GM23248 (cell line): ENCODE results near the gene SLC2A1. TPM values are rescaled to one million over a fixed set of nuclear protein-coding genes. Genes with fewer than 3 reads are reported as not detected.

Experiments used
- DNase-seq: peaks from one replicate; pipeline ENCODE4 v3.0.0-alpha.2; 2015
- H2AFZ ChIP-seq: fragments of 200-600 bp; sonication (generic); 2 replicates; pipeline ENCODE4 v1.6.1; 2016; ENCODE audit warnings: antibody characterized with exemption
- H3F3A ChIP-seq: fragments of 200-600 bp; sonication (generic); 2 replicates; pipeline ENCODE4 v1.6.1; 2016; ENCODE audit warnings: mild to moderate bottlenecking, antibody characterized with exemption, mixed run types; ENCODE audit not compliant: insufficient read depth
- H3K27ac ChIP-seq: fragments of 200-600 bp; sonication (generic); 2 replicates; pipeline ENCODE4 v1.5.1; 2016; ENCODE audit warnings: mild to moderate bottlenecking
- H3K27me3 ChIP-seq: fragments of 200-600 bp; sonication (generic); replicated peaks from 2 replicates; pipeline ENCODE4 v1.6.1; 2016; ENCODE audit warnings: mild to moderate bottlenecking; ENCODE audit not compliant: insufficient read depth
- H3K36me3 ChIP-seq: fragments of 200-600 bp; sonication (generic); 2 replicates; pipeline ENCODE4 v1.6.1; 2016; ENCODE audit warnings: low read depth, mild to moderate bottlenecking
- H3K4me1 ChIP-seq: fragments of 200-600 bp; sonication (generic); 2 replicates; pipeline ENCODE4 v1.6.1; 2016; ENCODE audit warnings: mild to moderate bottlenecking; ENCODE audit not compliant: insufficient read depth
- H3K4me2 ChIP-seq: fragments of 200-600 bp; sonication (generic); one replicate; pipeline ENCODE4 v1.6.1; 2016; ENCODE audit warnings: mild to moderate bottlenecking; ENCODE audit not compliant: unreplicated experiment
- H3K4me3 ChIP-seq: fragments of 200-600 bp; sonication (generic); 2 replicates; pipeline ENCODE4 v1.5.1; 2016; ENCODE audit warnings: mild to moderate bottlenecking
- H3K79me2 ChIP-seq: fragments of 200-600 bp; sonication (generic); 2 replicates; pipeline ENCODE4 v1.6.1; 2016; ENCODE audit warnings: mild to moderate bottlenecking; ENCODE audit not compliant: insufficient read depth
- H3K9ac ChIP-seq: fragments of 200-600 bp; sonication (generic); 2 replicates; pipeline ENCODE4 v1.6.1; 2016; ENCODE audit warnings: mild to moderate bottlenecking
- H3K9me2 ChIP-seq: fragments of 200-600 bp; sonication (generic); 2 replicates; pipeline ENCODE4 v1.6.1; 2016; ENCODE audit warnings: mixed run types, mild to moderate bottlenecking, moderate library complexity; ENCODE audit not compliant: insufficient read depth
- H3K9me3 ChIP-seq: fragments of 200-600 bp; sonication (generic); one replicate; pipeline ENCODE4 v1.6.1; 2017; ENCODE audit warnings: low read depth
- H4K20me1 ChIP-seq: fragments of 200-600 bp; sonication (generic); 2 replicates; pipeline ENCODE4 v1.6.0; 2016; ENCODE audit not compliant: insufficient read depth
- EZH2 ChIP-seq: fragments of 200-600 bp; sonication (generic); IDR thresholded peaks from 2 replicates; pipeline ENCODE4 v1.6.1; 2018; ENCODE audit warnings: antibody characterized with exemption, mild to moderate bottlenecking; ENCODE audit not compliant: insufficient read depth, poor library complexity, severe bottlenecking
- EZH2phosphoT487 ChIP-seq: fragments of 200-600 bp; sonication (generic); IDR thresholded peaks from 2 replicates; pipeline ENCODE4 v1.6.1; 2018; ENCODE audit warnings: antibody characterized with exemption, moderate library complexity, mild to moderate bottlenecking, low read depth; ENCODE audit not compliant: insufficient read depth
- WGBS, 2 experiments: methylation state at CpG; one replicate each; pipeline ENCODE4 v1.1.6; 2015 to 2017; ENCODE audit warnings: low lambda C conversion rate in 2 of 2, low coverage in 1 of 2; ENCODE audit errors: missing lambda C conversion rate in 2 of 2; 5-methylcytosine and 5-hydroxymethylcytosine counted together
- in situ Hi-C: fragments of 300-500 bp; cut with MboI; formaldehyde crosslinking; loops from 2 replicates; pipeline ENCODE4 v1.15.0; 2020
- polyA plus RNA-seq: library from polyadenylated mRNA; unstranded; fragments of >200 nt; fragmentation: Nextera tagmentation; extraction: Ambion mirVana; gene quantifications from 2 replicates; pipeline ENCODE4 v1.2.1, GENCODE V29; 2016
- total RNA-seq: library from RNA; depleted of rRNA; stranded (reverse); fragments of >200 nt; shearing (Covaris generic); gene quantifications from 2 replicates; pipeline ENCODE4 v1.2.3, GENCODE V29; 2014

Gene SLC2A1
- total and polyA plus RNA-seq, 2 experiments from 2014 or later: 142 to 315 TPM

DNA sequence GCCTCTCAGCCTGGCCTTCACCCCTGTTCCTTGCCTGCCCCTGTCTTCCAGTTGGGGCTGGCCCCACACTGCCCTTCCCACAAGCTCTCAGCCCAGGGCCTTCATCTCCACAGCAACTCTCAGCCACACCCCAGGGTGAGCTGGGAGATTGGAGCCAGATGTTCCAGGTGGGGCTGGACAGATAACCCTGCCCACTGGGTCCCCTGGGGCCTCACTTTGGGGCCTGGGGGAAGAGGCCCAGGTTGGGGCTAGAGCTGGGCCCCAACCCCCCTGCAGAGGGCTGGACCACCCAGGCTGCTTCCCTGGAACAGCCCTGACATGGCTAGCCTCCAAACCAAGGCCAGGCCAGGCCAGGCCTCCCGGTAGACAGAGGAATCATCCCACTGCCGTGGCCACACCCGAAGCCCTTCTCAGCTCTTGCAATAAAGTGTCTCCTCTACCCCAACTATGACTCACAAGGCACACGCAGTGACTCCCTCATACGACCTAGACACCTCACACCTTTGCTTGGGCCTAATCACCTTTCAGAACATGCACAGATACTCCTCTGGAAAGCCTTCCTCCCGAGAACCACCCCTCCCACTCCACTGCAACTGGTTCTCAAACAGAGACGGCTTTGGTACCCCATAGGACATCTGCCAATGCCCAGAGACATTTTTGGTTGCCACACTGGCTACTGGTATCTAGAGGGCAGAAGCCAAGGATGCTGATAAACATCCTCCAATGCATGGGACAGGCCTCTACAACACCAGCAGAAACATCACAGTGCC lies 22.2 kb downstream of the SLC2A1 start:
- no peaks in the 10 kb centered on the region for H3K9me3 ChIP-seq
- no peak overlapping the region for H2AFZ ChIP-seq
- H3K4me2 ChIP-seq: peak overlapping the region; percentile 45
- DNase-seq: peak; percentile 92
- in situ Hi-C loops: no loop called here
- WGBS, 2 experiments: 19 to 26% methylated on average over 7 of the region's 7 CpGs
- no peaks in the 10 kb centered on the region for H3K27me3 ChIP-seq
- peaks cover 48% of the 10 kb centered on the region for H3F3A ChIP-seq
- TF ChIP-seq EZH2phosphoT487: no peak
- no peak for TF ChIP-seq EZH2
- peak overlapping the region; percentile 58 for H3K9ac ChIP-seq
- H3K36me3 ChIP-seq: peaks cover 9% of the 10 kb centered on the region; the same call in 1 of the 2 replicates
- no peak overlapping the region for H3K4me3 ChIP-seq
- H3K9me2 ChIP-seq: no peaks in the 10 kb centered on the region
- H4K20me1 ChIP-seq: no peaks in the 10 kb centered on the region
- H3K79me2 ChIP-seq: peaks cover 78% of the 10 kb centered on the region
- H3K4me1 ChIP-seq: peaks cover 57% of the 10 kb centered on the region
- H3K27ac ChIP-seq: peak overlapping the region; percentile 88

DNA sequence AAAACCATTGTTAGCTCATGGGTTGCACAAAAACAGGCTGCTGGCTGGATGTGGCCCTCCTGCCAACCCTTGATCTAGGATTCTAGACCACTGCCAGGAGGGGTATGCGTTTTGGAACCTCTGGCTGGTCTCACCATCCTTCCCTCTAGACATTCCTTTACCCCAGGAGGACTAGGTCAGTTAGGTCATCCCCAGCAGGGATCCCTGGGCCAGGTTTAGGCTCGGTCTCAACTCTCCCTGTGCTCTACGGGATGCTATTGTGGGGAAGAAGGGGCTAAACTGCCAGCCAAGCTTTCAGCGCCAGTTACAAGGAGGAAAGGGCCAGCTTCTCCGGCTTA lies 22.7 kb downstream of the SLC2A1 start:
- peak overlapping the region; percentile 36 for H3K9ac ChIP-seq
- in situ Hi-C loops: no loop called here
- H3K27ac ChIP-seq: peak overlapping the region; percentile 88
- no peaks in the 10 kb centered on the region for H3K27me3 ChIP-seq
- no peak for TF ChIP-seq EZH2phosphoT487
- no peak for TF ChIP-seq EZH2
- 78 to 79% methylated on average over 4 to 5 of the region's 5 CpGs for WGBS, 2 experiments
- no peak overlapping the region for H3K4me3 ChIP-seq
- no peaks in the 10 kb centered on the region for H3K9me3 ChIP-seq
- no peaks in the 10 kb centered on the region for H4K20me1 ChIP-seq
- H2AFZ ChIP-seq: no peak overlapping the region
- H3F3A ChIP-seq: peaks cover 43% of the 10 kb centered on the region
- H3K9me2 ChIP-seq: no peaks in the 10 kb centered on the region
- peaks cover 9% of the 10 kb centered on the region; the same call in 1 of the 2 replicates for H3K36me3 ChIP-seq
- peaks cover 51% of the 10 kb centered on the region for H3K4me1 ChIP-seq
- H3K4me2 ChIP-seq: no peak overlapping the region
- peaks cover 84% of the 10 kb centered on the region for H3K79me2 ChIP-seq
- DNase-seq: no peak

DNA sequence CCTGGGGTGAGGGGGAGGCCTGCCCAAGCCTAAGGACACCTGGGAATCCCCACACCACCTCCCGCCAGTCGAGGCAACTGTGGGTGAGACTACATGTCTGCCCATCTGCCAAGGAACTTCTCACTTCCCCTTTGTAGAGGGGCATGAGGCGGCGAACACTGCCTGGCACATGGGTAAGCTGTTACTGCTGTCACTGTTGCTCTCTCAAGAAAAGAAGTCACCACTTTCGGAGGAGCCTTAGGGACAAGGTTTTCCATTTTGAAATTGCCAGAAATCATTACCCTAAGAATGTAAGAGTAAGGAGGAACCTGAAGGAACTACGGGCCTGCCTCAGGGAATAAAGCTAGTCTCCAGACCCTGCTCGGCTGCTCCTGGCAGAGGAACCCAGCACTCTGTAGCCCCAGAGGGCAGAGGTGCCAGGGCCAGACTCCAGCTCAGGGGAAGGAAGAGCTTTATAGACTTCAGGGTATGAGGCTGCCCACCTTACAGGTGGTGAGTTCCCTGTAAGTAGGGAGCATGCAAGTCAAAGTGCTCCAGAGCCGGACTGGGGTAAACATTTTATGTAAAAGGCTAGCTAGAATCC lies 23.3 kb downstream of the SLC2A1 start:
- Histone ChIP-seq H3K9me2 (no peaks in the 10 kb centered on the region), H3K79me2 (peaks cover 89% of the 10 kb centered on the region), H3K4me2 (no peak overlapping the region), H4K20me1 (no peaks in the 10 kb centered on the region), H3K27ac (peak overlapping the region; percentile 88; the same call in 1 of the 2 replicates), H3F3A (peaks cover 38% of the 10 kb centered on the region), H3K4me3 (no peak overlapping the region), H3K9me3 (no peaks in the 10 kb centered on the region), H3K36me3 (peaks cover 9% of the 10 kb centered on the region; the same call in 1 of the 2 replicates), H3K4me1 (peaks cover 46% of the 10 kb centered on the region), H3K9ac (no peak overlapping the region), H2AFZ (no peak overlapping the region), H3K27me3 (no peaks in the 10 kb centered on the region)
- in situ Hi-C loops: no loop called here
- TF ChIP-seq EZH2phosphoT487 (no peak), EZH2 (no peak)
- DNase-seq: no peak
- 99 to 100% methylated on average over 7 to 8 of the region's 8 CpGs for WGBS, 2 experiments

DNA sequence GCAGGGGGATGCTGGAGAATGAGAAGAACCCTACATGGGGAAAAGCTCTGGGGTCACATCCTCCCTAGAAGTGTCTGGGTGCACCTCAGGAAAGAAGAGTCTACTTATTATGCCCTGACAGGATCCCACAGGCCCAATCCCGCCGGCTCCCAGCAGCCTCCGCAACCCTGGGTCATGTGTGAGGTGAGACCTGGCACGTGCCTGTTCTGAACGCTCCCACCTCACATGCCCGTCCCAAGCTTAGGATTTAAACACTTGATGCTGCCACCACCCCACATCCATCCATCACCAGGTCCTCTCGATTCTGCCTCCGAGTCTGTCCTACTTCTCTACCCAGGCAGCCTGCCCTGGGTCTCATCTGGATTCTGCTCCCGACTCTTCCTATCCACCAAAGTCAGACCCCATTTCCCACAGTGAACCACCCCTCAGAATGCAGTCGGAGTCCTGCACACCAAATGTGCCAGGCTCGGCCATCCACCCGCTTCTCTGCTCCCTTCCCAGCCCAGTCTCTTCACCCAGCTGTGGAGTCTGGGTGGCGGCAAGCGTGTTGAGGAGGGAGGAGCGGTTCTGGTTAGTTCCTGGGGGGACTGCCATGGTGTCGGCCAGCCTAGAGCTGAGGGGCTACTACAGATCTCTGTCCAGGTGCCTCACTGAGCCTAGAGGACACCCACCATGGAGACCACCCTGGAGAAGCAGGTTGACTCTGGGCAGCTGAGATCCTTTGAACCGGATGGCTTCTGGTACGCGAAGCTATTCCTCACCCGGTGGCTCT lies 23.9 kb downstream of the SLC2A1 start:
- H3K9ac ChIP-seq: no peak overlapping the region
- no peak for DNase-seq
- H3K9me3 ChIP-seq: no peaks in the 10 kb centered on the region
- TF ChIP-seq EZH2phosphoT487: no peak
- TF ChIP-seq EZH2: no peak
- no peak overlapping the region for H2AFZ ChIP-seq
- H3K4me2 ChIP-seq: no peak overlapping the region
- peaks cover 39% of the 10 kb centered on the region for H3K4me1 ChIP-seq
- no peak overlapping the region for H3K4me3 ChIP-seq
- no peaks in the 10 kb centered on the region for H3K27me3 ChIP-seq
- peaks cover 15% of the 10 kb centered on the region; the same call in 1 of the 2 replicates for H3K36me3 ChIP-seq
- no peaks in the 10 kb centered on the region for H4K20me1 ChIP-seq
- H3F3A ChIP-seq: peaks cover 32% of the 10 kb centered on the region
- peaks cover 95% of the 10 kb centered on the region for H3K79me2 ChIP-seq
- no peak overlapping the region for H3K27ac ChIP-seq
- in situ Hi-C loops: no loop called here
- no peaks in the 10 kb centered on the region for H3K9me2 ChIP-seq
- WGBS, 2 experiments: 95% methylated on average over 20 of the region's 20 CpGs
